Measurements from ENCODE around the gene POLDIP2. TPM values are rescaled to one million over a fixed set of nuclear protein-coding genes. Genes with fewer than 3 reads are reported as not detected.
"Not testable (repeated sequence)": the region's sequence is repeated elsewhere in the genome, so short reads cannot be mapped to it uniquely, and the experiment has no call there.

POLDIP2 gene
- polyA plus RNA-seq, 1 donor: 60.7 TPM

GRCh38 chr17:28364665-28365363 lies 7.5 kb upstream of the POLDIP2 start, which contains the start of gene SEBOX:
TSS of gene SEBOX (minus strand) at chr17:28365199. CDS start at chr17:28365151, 48 bp downstream.
- no peak for DNase-seq

GRCh38 chr17:28363776-28364650 lies 6.7 kb upstream of the POLDIP2 start:
- no peak for DNase-seq

- DNase-seq: no peak
These were observed 5.9 kb upstream of the POLDIP2 start for GRCh38 chr17:28363186-28363585.

- no peak for DNase-seq
These were observed 522 bp upstream of the POLDIP2 start for GRCh38 chr17:28357901-28358197.

- DNase-seq: no peak
These were observed 7.1 kb downstream of the POLDIP2 start for GRCh38 chr17:28350271-28350670.

GRCh38 chr17:28348979-28349378 lies 8.3 kb downstream of the POLDIP2 start:
- DNase-seq: no peak

- DNase-seq: no peak
These were observed 10.0 kb downstream of the POLDIP2 start for GRCh38 chr17:28347261-28347891.

GRCh38 chr17:28346746-28347246 lies 10.5 kb downstream of the POLDIP2 start:
- no peak for DNase-seq

- no peak for DNase-seq
These were observed 11.1 kb downstream of the POLDIP2 start for GRCh38 chr17:28346199-28346580.

GRCh38 chr17:28345419-28346198 lies 11.7 kb downstream of the POLDIP2 start:
- DNase-seq: no peak

GRCh38 chr17:28344435-28344901 lies 12.9 kb downstream of the POLDIP2 start:
- no peak for DNase-seq

GRCh38 chr17:28344011-28344410 lies 13.3 kb downstream of the POLDIP2 start:
- no peak for DNase-seq

- DNase-seq: no peak
These were observed 13.8 kb downstream of the POLDIP2 start for GRCh38 chr17:28343491-28343932.

- DNase-seq: no peak
These were observed 15.0 kb downstream of the POLDIP2 start for GRCh38 chr17:28342313-28342712.

- DNase-seq: no peak
These were observed 15.8 kb downstream of the POLDIP2 start for GRCh38 chr17:28341516-28341915.

GRCh38 chr17:28340374-28340773 lies 17.0 kb downstream of the POLDIP2 start:
- DNase-seq: no peak

- DNase-seq: no peak
These were observed 17.9 kb downstream of the POLDIP2 start for GRCh38 chr17:28339431-28339830.

GRCh38 chr17:28338769-28339212 lies 18.5 kb downstream of the POLDIP2 start:
- DNase-seq: not testable (repeated sequence)

GRCh38 chr17:28338056-28338768 lies 19.1 kb downstream of the POLDIP2 start:
- no peak for DNase-seq

GRCh38 chr17:28335959-28336871 lies 21.1 kb downstream of the POLDIP2 start:
- peak; percentile 61 for DNase-seq

All from hindlimb muscle (tissue), 1 donor.